Calu3 (cell line): ENCODE data around the gene CACUL1. TPM values are rescaled to one million over a fixed set of nuclear protein-coding genes. Genes with fewer than 3 reads are reported as not detected.

ENCODE experiments used
- BruUV-seq: library from RNA; stranded (reverse); fragments of 400-500 nt; replicated peaks from 2 replicates; lab custom pipeline; 2021; lab: Mats Ljungman, UMichigan
- CTCF ChIA-PET: fragments of 300-600 bp; sonication (Branson Sonifier 250); formaldehyde crosslinking; loops from one replicate; lab custom pipeline; 2022; ENCODE audit warnings: antibody characterized with exemption; lab: Charles Lee
- DNase-seq: peaks from one replicate; pipeline ENCODE4 v3.0.0; 2022
- H3K27ac Mint-ChIP-seq: one replicate; pipeline ENCODE4 v1.8.0; 2022; ENCODE audit warnings: mixed read lengths; ENCODE audit not compliant: unreplicated experiment
- H3K27me3 Mint-ChIP-seq: one replicate; pipeline ENCODE4 v1.8.0; 2022; ENCODE audit warnings: mixed read lengths; ENCODE audit not compliant: unreplicated experiment
- H3K36me3 Mint-ChIP-seq: one replicate; pipeline ENCODE4 v1.8.0; 2022; ENCODE audit warnings: mild to moderate bottlenecking, moderate library complexity, mixed read lengths; ENCODE audit not compliant: insufficient read depth, unreplicated experiment
- H3K4me1 Mint-ChIP-seq: one replicate; pipeline ENCODE4 v1.8.0; 2022; ENCODE audit warnings: mild to moderate bottlenecking, low read depth, mixed read lengths; ENCODE audit not compliant: unreplicated experiment
- H3K4me3 Mint-ChIP-seq: one replicate; pipeline ENCODE4 v1.8.0; 2022; ENCODE audit warnings: mild to moderate bottlenecking, low read depth, moderate library complexity, mixed read lengths; ENCODE audit not compliant: unreplicated experiment
- H3K9me3 Mint-ChIP-seq: one replicate; pipeline ENCODE4 v1.8.0; 2022; ENCODE audit warnings: low read depth, mixed read lengths; ENCODE audit not compliant: unreplicated experiment
- CTCF ChIP-seq: fragments of 200-600 bp; IDR thresholded peaks from one replicate; pipeline ENCODE4 v1.8.0; 2022; ENCODE audit warnings: antibody characterized with exemption; ENCODE audit not compliant: unreplicated experiment
- intact Hi-C: fragments of 100-400 bp; cut with micrococcal nuclease; formaldehyde crosslinking; loops from one replicate; pipeline ENCODE4 v1.10.0; 2022; ENCODE audit not compliant: unreplicated experiment
- total RNA-seq: library from RNA; stranded (reverse); gene quantifications from 2 replicates; pipeline ENCODE4 v1.2.3, GENCODE V29; 2022

The CACUL1 gene
- total RNA-seq, 1 experiment from 2014 or later, result 44.6 TPM

- BruUV-seq, result no TSS peak
- H3K27me3 Mint-ChIP-seq, result no peaks in the 10 kb centered on the region
- peaks cover 6% of the 10 kb centered on the region for H3K9me3 Mint-ChIP-seq
- DNase-seq, result no peak
- no peak overlapping the region for H3K27ac Mint-ChIP-seq
- CTCF ChIA-PET, result interaction anchor here (0.7 kb wide), 1 partner anchor 238 kb away, joined by 4 read pairs; no protein-coding TSS in a partner anchor
- no peak overlapping the region for H3K4me3 Mint-ChIP-seq
- peaks cover 5% of the 10 kb centered on the region for H3K36me3 Mint-ChIP-seq
- no peak for TF ChIP-seq CTCF
- intact Hi-C loops, result no loop called here
- H3K4me1 Mint-ChIP-seq, result peaks cover 10% of the 10 kb centered on the region
These were observed 13.5 kb upstream of the CACUL1 start for GRCh38 chr10:118768041-118768919.

DNA sequence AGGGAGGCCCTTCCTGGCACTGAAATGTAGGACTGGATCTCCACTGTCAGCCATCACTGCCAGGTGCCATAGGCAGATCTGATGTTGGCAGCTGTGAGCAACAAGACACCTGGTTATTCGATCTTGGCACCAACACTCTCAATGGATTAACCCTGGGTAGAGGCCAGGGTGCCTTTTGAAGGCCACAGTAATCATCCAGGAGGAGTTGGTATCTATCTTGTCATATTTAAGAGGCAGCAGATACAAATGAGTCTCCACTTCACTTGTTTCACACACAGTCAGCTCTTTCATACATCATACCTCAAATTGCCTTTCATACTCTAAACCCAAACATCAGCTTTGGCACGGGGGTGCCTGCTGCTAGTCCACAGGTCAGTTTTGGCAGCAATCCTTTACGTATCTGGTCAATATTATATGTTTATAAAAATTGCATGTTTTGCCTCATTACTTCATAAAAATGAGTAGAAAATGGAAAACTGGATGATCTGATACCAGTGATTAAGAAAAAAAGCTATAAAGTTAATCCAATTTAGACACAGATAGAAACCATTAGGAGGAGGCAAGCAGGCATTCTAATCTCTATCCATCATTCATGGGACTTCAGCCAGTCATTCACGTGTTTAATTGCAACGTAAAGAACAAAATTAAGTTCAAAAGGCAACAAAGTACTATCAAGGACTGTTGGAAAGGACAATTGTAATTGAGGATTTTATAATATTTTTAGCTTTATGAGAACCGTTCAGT, 12.7 kb upstream of the CACUL1 start:
- no peak overlapping the region for H3K4me3 Mint-ChIP-seq
- peaks cover 6% of the 10 kb centered on the region for H3K9me3 Mint-ChIP-seq
- no TSS peak for BruUV-seq
- no peak for DNase-seq
- intact Hi-C loops, result no loop called here
- no peak for TF ChIP-seq CTCF
- CTCF ChIA-PET, result no interaction called here
- peaks cover 10% of the 10 kb centered on the region for H3K4me1 Mint-ChIP-seq
- no peak overlapping the region for H3K27ac Mint-ChIP-seq
- peaks cover 5% of the 10 kb centered on the region for H3K36me3 Mint-ChIP-seq
- H3K27me3 Mint-ChIP-seq, result no peaks in the 10 kb centered on the region

GRCh38 chr10:118764195-118764594, 9.4 kb upstream of the CACUL1 start:
- Mint-ChIP-seq H3K4me1 (peaks cover 3% of the 10 kb centered on the region), H3K27ac (no peak overlapping the region), H3K9me3 (no peaks in the 10 kb centered on the region), H3K27me3 (no peaks in the 10 kb centered on the region), H3K4me3 (no peak overlapping the region), H3K36me3 (peaks cover 2% of the 10 kb centered on the region)
- DNase-seq, result no peak
- TF ChIP-seq CTCF, result no peak
- intact Hi-C loops, result no loop called here
- BruUV-seq, result no TSS peak
- CTCF ChIA-PET, result no interaction called here

- TF ChIP-seq CTCF, result no peak
- CTCF ChIA-PET, result no interaction called here
- Mint-ChIP-seq H3K4me1 (no peaks in the 10 kb centered on the region), H3K36me3 (no peaks in the 10 kb centered on the region), H3K27me3 (no peaks in the 10 kb centered on the region), H3K9me3 (no peaks in the 10 kb centered on the region), H3K4me3 (no peak overlapping the region), H3K27ac (no peak overlapping the region)
- no TSS peak for BruUV-seq
- no peak for DNase-seq
- intact Hi-C loops, result no loop called here
These were observed 8.6 kb upstream of the CACUL1 start for GRCh38 chr10:118763202-118763988.
